Measurements from ENCODE around the gene NLGN1.
A peak's percentile ranks its signal among the peaks of the same experiment; 100 is the strongest.
"Not testable (repeated sequence)": the region's sequence is repeated elsewhere in the genome, so short reads cannot be mapped to it uniquely, and the experiment has no call there.

NLGN1 gene

DNA sequence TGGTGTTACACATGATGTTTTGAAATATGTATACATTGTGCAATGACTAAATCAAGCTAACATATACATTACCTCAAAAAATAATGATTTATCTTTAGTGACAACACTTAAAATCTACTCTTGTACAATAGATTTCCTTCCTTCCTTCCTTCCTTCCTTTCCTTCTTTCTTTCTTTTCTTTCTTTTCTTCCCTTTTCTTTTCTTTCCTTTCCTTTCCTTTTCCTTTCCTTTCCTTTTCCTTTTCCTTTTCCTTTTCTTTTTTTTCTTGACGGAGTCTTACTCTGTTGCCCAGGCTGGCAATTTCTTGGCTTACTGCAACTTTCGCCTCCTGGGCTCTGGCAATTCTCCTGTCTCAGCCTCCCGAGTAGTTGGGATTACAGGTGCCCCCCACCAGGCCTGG, 170.5 kb downstream of the NLGN1 start:
- DNase-seq: no peak

DNA sequence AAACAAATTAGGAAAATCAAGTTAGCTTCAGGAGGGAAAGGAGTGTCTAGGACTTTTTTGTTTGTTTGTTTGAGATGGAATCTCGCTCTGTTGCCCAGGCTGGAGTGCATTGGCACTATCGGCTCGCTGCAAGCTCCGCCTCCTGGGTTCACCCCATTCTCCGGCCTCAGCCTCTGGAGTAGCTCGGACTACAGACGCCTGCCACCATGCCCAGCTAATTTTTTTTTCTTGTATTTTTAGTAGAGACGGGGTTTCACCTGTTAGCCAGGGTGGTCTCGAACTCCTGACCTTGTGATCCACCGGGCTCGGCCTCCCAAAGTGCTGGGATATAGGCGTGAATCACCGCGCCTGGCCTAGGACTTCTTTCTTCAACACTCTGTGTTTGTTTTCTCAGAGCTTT, 171.1 kb downstream of the NLGN1 start:
- no peak for DNase-seq

DNA sequence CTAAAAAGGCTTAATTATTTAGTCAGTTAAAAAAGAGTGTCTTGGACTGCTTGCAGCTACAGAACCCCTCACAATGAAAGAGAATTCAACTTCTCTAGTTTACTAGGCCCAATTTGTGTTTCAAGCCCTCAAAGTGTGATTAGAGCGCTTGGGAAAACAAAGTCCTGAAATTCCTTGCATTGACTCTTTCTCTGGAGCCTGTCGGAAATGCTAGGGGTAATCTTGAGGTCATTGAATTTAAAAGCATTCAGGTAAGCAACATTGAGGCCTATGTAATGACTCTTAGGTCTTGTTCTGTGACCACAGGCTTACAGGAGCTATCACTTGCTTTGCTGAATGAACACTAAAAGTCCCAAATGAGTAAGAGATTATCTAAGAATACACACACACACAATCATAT, 186.0 kb downstream of the NLGN1 start:
- DNase-seq: no peak

DNA sequence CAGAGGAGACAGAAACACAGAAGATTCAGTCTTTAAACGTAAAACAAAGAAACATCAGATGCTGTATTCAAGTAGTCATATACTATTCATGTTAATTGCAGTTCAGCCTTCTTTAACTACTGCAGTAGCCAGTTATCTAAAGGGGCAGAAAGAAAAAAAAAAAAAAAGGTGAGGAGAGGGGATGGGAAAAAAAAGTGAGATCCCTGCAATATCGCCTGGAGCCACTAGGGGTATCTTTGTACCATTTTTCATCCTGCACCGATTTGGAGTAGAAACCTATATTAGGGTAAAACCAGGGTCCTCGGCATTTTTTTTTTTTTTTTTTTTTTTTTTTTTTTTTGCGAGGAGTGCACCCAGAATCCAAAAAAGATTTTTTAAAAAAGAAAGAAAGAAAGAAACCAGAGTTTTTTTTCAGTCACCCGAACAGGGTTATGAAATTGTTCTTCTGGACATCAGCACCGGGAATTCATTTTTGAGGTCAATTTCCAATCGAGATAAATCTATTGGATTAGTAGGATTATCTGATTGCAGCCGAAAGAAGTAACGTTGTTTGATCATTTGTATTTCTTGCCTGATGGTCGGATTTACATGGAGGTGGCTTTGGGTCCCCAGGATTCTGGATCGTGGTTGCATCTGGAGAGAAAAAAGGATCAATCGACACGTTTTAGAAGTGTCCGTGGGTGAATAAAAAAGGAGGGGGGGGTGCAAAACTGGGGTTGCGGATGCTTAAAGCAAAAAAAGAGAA, 186.7 kb downstream of the NLGN1 start:
- peak; percentile 60 for DNase-seq

DNA sequence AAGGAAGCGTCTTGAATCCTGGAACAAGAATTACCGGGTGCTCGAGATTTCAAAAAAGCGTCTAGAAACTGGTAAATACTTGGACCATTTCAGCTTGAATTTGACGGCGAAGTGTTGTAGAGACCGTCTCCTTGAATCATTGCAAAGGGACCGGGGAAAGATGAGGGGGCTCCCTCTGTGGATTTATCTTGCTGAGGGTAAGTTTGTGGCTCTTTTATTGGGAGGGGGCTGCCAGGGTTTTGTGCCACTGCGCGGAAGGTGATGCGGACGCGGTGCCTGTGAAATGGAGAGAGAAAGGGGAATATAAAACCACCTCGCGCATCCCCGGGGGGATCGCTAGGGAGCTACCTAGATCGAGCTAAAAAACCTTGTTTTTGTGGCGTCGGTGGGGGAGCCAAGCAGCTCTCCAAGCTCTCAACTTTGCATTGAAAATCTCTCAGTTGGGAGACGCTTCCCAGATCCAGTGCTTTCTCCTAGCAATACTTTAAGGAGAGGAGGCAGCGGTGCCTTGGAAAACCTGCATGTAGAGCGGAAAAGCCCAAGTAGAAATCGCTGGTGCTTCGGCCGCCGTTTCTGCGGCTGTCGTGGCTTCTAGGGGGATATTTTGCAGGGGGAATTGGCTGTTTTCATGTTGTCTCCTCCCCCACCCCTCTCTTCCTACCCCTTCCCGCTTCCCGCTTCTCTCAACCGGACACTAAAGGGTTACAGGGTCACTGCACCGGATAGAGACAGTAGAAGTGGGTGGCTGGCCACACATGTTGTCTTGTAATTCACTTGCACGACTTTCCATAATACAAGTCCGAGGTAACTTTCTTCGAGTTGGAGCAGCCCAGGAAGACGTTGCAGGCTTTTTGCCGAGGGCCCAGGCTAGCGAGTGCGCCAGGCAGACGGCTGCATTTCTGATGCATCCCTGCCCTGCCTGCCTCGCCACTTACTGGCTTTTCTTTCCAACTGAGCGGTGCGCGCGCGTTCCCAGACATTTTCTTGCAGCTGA, 187.6 kb downstream of the NLGN1 start:
- peak; percentile 84 for DNase-seq

DNA sequence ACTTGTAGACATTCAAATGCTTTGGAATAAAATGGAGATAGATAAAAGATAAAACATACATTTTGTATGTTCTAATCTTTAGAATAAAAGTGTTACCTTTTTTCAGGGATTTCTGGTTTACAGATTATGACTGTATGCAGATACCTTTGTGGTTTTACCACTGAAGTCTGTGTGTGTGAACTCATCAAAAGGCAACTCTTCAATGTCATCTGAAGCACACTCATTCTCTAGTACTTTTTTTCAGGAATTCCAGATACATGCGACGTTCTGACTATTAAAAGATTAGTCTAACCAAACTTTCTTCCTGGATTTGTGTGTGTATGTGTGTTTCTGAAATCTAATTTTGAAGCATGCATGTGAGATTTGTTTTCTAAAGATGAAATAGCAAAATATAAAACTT, 188.6 kb downstream of the NLGN1 start:
- DNase-seq: no peak

GRCh38 chr3:173587055-173587454, 189.5 kb downstream of the NLGN1 start:
- no peak for DNase-seq

DNA sequence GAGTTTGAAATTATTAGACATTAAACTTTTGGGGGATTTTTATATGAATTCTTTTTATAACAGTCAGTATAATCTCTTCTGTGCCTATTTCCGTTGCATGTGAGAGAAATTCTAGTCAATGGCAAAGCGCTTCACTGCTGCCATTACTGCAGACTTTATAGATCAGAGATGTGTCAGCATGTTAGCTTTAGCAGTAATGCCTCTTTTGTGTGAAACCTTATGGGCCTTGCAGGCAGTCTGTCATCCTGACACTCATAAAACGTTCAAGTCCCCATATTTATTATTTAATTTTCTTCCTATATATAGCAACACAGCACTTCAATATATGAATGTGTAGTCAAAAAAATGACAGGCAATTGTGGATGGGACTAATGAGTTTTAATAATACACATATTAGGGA, 191.0 kb downstream of the NLGN1 start:
- no peak for DNase-seq

DNA sequence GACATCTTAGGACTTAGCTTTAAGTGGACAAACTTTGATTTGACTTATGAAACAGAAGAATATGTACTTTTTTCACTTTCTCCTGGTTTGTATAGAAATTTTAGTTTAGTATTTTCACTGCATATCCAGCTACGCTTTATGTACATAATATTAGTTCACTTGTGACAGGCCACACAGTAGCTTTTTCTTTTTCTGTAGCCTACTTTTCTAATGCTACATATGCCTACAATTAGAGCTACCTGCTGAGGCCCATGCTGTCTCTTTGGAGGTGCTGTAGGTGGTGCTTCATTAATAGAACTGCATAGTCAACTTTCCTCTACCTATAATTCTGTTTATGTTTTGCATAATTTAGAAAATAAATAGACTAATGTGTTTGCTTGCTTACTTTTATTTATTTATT, 191.6 kb downstream of the NLGN1 start:
- DNase-seq: no peak

DNA sequence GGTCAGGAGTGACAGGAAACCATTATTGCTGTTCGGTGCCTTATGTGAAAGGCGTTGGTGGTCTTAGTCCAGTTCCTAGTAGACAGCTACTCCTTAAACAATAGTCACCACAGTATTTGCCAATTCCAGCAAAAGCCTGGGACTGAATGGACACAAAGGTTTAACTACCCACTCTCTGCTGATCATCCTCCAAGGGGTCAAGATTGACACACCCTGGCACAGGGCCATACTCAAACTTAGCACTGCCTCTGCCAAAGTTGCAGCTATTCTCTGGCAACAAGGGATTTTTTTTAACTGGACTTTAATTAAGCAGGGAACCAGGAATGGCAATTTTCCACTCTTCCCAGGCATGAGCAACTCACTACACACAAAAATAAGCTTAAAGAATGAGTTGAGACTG, 193.9 kb downstream of the NLGN1 start:
- no peak for DNase-seq

GRCh38 chr3:173594881-173595280, 197.3 kb downstream of the NLGN1 start:
- DNase-seq: not testable (repeated sequence)

- no peak for DNase-seq
Observed at GRCh38 chr3:173599673-173600072, 202.1 kb downstream of the NLGN1 start.

- DNase-seq: no peak
Observed at GRCh38 chr3:173614522-173614921, 217.0 kb downstream of the NLGN1 start.

- DNase-seq: no peak
Observed at GRCh38 chr3:173615661-173616060, 218.1 kb downstream of the NLGN1 start.

DNA sequence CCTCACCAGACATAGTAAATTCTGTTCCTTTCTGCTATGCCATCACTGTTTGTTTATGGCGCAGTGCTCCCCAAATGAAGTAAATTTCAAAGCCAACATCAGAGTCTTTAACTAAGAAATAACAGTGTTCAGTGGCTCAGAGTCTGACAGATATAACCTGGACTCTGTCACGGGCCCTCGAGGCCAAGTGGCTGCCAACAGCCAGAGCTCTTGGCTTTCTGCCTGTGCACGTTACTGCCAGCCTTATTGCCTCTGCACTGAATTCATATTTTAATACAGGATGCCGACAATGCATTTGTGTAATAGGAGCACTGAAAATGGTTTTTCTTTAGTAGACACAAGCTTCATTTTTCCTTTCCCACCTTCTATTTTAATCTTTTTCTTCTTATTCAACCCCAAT, 219.9 kb downstream of the NLGN1 start:
- DNase-seq: no peak

GRCh38 chr3:173618148-173618547, 220.6 kb downstream of the NLGN1 start:
- DNase-seq: no peak

DNA sequence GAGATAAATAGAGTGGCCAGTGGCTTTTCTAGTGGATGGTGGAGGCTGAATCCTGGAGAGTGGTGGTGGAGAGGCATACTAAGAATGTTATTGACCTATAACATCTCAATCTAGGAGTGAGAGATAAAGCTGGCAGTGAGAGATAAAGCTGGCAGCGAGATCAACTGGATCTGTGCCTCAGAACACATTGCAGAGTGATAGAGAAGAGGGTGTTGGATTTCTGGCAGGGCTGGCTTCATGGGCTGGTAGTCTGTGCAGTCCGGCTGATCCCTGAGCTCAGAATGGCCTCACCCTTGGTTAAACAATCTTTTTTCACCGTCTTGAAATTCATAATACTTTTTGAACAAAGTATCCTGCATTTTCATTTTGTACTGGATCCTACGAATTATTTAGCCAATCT, 221.2 kb downstream of the NLGN1 start:
- DNase-seq: no peak

GRCh38 chr3:173622166-173622565, 224.6 kb downstream of the NLGN1 start:
- no peak for DNase-seq

- no peak for DNase-seq
Observed at GRCh38 chr3:173624086-173624485, 226.5 kb downstream of the NLGN1 start.

DNA sequence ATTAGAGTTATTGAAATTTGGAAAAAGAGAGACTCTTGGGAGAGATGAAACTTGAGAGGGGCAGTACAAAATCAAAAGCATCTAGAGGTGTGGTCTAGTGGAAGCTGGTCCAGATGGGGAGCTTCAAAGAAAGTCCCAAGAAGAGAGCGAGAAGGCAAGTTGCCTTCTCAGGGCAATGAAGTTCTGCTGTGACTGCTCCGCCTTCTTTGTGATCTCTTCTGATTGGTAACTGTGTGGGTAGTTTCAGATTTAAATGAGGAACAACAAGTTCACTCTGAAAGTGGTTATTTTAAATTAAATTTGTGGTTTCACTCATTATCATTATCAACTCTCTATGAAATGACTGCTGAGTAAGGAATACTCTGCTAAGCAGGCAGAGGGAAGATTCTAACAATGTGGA, 233.3 kb downstream of the NLGN1 start:
- DNase-seq: no peak

GRCh38 chr3:173632945-173633344, 235.4 kb downstream of the NLGN1 start:
- DNase-seq: no peak

GRCh38 chr3:173635826-173636225, 238.3 kb downstream of the NLGN1 start:
- no peak for DNase-seq

- no peak for DNase-seq
Observed at GRCh38 chr3:173639098-173639497, 241.6 kb downstream of the NLGN1 start.

DNA sequence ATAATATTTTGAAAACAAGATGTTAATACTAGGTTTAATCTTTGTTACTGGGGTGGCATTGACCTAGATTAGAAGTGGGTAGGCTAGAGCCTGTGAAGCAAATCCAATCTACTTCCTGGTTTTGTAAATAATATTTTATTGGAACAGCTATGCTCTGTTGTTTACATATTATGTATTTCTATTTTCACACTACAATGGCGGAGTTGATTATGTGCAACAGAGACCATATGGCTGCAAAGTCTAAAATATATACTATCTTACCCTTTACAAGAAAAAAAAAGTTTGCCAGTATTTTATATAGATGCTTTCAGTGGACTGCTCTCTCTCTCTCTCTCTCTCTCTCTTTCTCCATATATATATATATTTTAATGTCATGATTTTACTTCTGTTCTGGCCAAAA, 244.2 kb downstream of the NLGN1 start:
- DNase-seq: no peak

All from islet precursor cell (in vitro differentiated cells).